Measurements from ENCODE around the gene GALNT10.

The GALNT10 gene

DNA sequence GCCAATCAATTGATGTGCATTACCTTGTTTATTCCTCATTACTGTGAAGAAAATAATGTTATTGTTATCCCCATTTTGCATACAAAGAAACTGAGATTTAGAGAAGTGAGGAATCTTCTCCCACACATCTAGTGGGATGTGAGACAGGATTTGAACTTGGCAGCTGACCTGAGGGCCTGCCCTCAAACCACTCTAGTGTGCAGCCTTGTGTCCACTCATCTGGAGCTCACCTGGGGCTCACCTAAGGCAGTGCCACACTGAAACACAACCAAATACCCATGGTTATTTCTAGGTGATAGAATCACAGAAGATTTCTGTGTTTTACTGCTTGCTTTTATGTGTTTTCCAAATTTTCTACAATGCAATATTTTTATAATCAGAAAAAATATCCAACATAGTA is 160.6 kb downstream of the GALNT10 start:
- Histone ChIP-seq H3K27ac (ENCODE audit: low read depth, low read length) (no peak overlapping the region), H2AFZ (ENCODE audit: insufficient read depth, low read length, poor library complexity) (no peak overlapping the region), H3K79me1 (ENCODE audit: low read length) (peaks cover under 1% of the 10 kb centered on the region), H4K8ac (ENCODE audit: low read depth, low read length) (no peak overlapping the region), H3K4me3 (ENCODE audit: low read depth, low read length) (no peak overlapping the region), H3K9ac (ENCODE audit: low read length) (no peak overlapping the region), H3K14ac (ENCODE audit: low read length) (no peak overlapping the region), H2BK5ac (ENCODE audit: low read depth, low read length, poor library complexity) (no peak overlapping the region), H3K79me2 (ENCODE audit: control insufficient read depth, insufficient read depth, low read length, poor library complexity) (no peaks in the 10 kb centered on the region), H3K4me1 (ENCODE audit: control insufficient read depth in 1 of 2, insufficient read depth in 2 of 2, low read length in 2 of 2) (peaks cover 11 to 18% of the 10 kb centered on the region in 2 experiments), H2BK12ac (ENCODE audit: low read length) (no peak overlapping the region), H2BK120ac (ENCODE audit: insufficient read depth, low read length, poor library complexity) (no peak overlapping the region), H3K4me2 (ENCODE audit: low read length) (no peak overlapping the region), H3K4ac (ENCODE audit: low read depth, low read length) (no peak overlapping the region), H3K9me3 (ENCODE audit: insufficient read depth, low read depth, low read length) (no peaks in the 10 kb centered on the region), H4K12ac (ENCODE audit: low read depth, low read length) (no peak overlapping the region), H3K18ac (ENCODE audit: low read length) (no peak overlapping the region), H4K91ac (ENCODE audit: low read depth, low read length) (no peak overlapping the region), H2AK5ac (ENCODE audit: low read length) (no peak overlapping the region), H3K23ac (ENCODE audit: low read length) (no peak overlapping the region), H3K36me3 (ENCODE audit: control insufficient read depth in 1 of 2, insufficient read depth in 2 of 2, low read length in 2 of 2) (no peaks in the 10 kb centered on the region), H3K27me3 (ENCODE audit: insufficient read depth, low read length) (no peaks in the 10 kb centered on the region)
- DNase-seq: no peak

DNA sequence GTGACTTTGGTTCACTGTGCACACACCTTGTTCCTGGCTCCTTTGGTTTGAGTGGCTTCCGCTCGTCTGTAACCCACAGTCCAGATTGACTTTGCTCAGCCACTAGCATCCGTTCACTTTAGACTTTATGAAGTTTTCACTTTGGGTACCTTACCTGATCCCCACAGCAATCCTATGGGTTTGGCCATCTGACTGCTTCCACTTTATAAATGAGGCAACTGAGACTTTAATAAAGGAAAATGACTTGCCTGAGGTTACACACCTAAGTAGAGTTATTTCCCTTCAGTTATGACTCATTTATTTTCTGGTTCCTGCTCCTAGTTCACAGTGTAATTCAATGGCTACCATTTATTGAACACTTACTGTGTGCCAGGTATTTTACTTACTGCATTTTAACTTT is 161.0 kb downstream of the GALNT10 start:
- peaks cover 3% of the 10 kb centered on the region for H3K79me1 ChIP-seq (ENCODE audit: low read length)
- H3K27ac ChIP-seq (ENCODE audit: low read depth, low read length): no peak overlapping the region
- H3K18ac ChIP-seq (ENCODE audit: low read length): no peak overlapping the region
- H2BK120ac ChIP-seq (ENCODE audit: insufficient read depth, low read length, poor library complexity): no peak overlapping the region
- no peaks in the 10 kb centered on the region for H3K79me2 ChIP-seq (ENCODE audit: control insufficient read depth, insufficient read depth, low read length, poor library complexity)
- H2AFZ ChIP-seq (ENCODE audit: insufficient read depth, low read length, poor library complexity): no peak overlapping the region
- DNase-seq: no peak
- H3K4me2 ChIP-seq (ENCODE audit: low read length): no peak overlapping the region
- H3K36me3 ChIP-seq (ENCODE audit: control insufficient read depth in 1 of 2, insufficient read depth in 2 of 2, low read length in 2 of 2): no peaks in the 10 kb centered on the region
- H3K9ac ChIP-seq (ENCODE audit: low read length): no peak overlapping the region
- H3K4me1 ChIP-seq (ENCODE audit: control insufficient read depth in 1 of 2, insufficient read depth in 2 of 2, low read length in 2 of 2): peaks cover 12 to 20% of the 10 kb centered on the region in 2 experiments
- no peak overlapping the region for H2BK12ac ChIP-seq (ENCODE audit: low read length)
- no peak overlapping the region for H4K8ac ChIP-seq (ENCODE audit: low read depth, low read length)
- H4K12ac ChIP-seq (ENCODE audit: low read depth, low read length): no peak overlapping the region
- no peak overlapping the region for H3K4me3 ChIP-seq (ENCODE audit: low read depth, low read length)
- H3K9me3 ChIP-seq (ENCODE audit: insufficient read depth, low read depth, low read length): no peaks in the 10 kb centered on the region
- H3K4ac ChIP-seq (ENCODE audit: low read depth, low read length): no peak overlapping the region
- H3K14ac ChIP-seq (ENCODE audit: low read length): no peak overlapping the region
- WGBS (ENCODE audit: extremely low coverage, insufficient coverage, insufficient read length): no CpG with 5 or more reads among the region's 3 CpGs
- H3K23ac ChIP-seq (ENCODE audit: low read length): no peak overlapping the region
- no peaks in the 10 kb centered on the region for H3K27me3 ChIP-seq (ENCODE audit: insufficient read depth, low read length)
- H2BK5ac ChIP-seq (ENCODE audit: low read depth, low read length, poor library complexity): no peak overlapping the region
- H4K91ac ChIP-seq (ENCODE audit: low read depth, low read length): no peak overlapping the region
- no peak overlapping the region for H2AK5ac ChIP-seq (ENCODE audit: low read length)

DNA sequence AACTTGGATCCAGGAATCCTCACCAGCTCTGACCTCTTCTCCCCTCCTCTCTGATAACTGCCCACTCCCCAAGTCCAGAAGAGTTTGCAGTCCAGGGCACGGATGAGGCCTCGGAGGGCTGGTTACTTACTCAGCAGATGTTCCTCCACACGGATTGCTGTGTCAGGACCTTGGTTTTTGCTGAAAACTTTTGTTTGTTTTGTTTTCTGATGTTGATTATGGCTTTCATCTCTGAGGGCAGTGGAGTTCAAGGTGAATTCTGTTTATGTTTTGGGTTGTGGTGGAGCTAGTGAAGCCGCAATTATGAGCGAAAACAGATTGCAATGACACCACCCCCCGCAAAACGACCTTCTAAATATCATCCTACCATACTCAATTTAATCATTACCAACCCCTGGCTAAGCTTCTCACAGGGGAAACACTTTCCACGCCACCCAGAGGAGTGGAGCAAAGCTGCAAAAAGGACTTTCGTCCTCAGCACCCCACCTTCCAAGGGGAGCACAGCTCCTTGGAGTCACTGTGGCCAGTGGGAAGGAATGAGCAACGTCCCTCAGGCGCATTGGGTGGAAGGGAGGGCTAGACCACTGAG is 162.5 kb downstream of the GALNT10 start:
- Histone ChIP-seq H2AFZ (ENCODE audit: insufficient read depth, low read length, poor library complexity) (no peak overlapping the region), H3K4me1 (ENCODE audit: control insufficient read depth in 1 of 2, insufficient read depth in 2 of 2, low read length in 2 of 2) (peaks cover 17 to 25% of the 10 kb centered on the region in 2 experiments), H3K4me2 (ENCODE audit: low read length) (no peak overlapping the region), H3K27ac (ENCODE audit: low read depth, low read length) (no peak overlapping the region), H4K12ac (ENCODE audit: low read depth, low read length) (no peak overlapping the region), H3K23ac (ENCODE audit: low read length) (no peak overlapping the region), H4K8ac (ENCODE audit: low read depth, low read length) (no peak overlapping the region), H3K14ac (ENCODE audit: low read length) (no peak overlapping the region), H2BK5ac (ENCODE audit: low read depth, low read length, poor library complexity) (no peak overlapping the region), H3K79me2 (ENCODE audit: control insufficient read depth, insufficient read depth, low read length, poor library complexity) (peaks cover 2% of the 10 kb centered on the region), H3K18ac (ENCODE audit: low read length) (no peak overlapping the region), H3K9ac (ENCODE audit: low read length) (no peak overlapping the region), H3K4me3 (ENCODE audit: low read depth, low read length) (no peak overlapping the region), H2AK5ac (ENCODE audit: low read length) (no peak overlapping the region), H3K36me3 (ENCODE audit: control insufficient read depth in 1 of 2, insufficient read depth in 2 of 2, low read length in 2 of 2) (peaks cover 0 to 2% of the 10 kb centered on the region in 2 experiments), H3K79me1 (ENCODE audit: low read length) (peaks cover 10% of the 10 kb centered on the region), H2BK12ac (ENCODE audit: low read length) (no peak overlapping the region), H3K4ac (ENCODE audit: low read depth, low read length) (no peak overlapping the region), H2BK120ac (ENCODE audit: insufficient read depth, low read length, poor library complexity) (no peak overlapping the region), H4K91ac (ENCODE audit: low read depth, low read length) (no peak overlapping the region), H3K9me3 (ENCODE audit: insufficient read depth, low read depth, low read length) (no peaks in the 10 kb centered on the region), H3K27me3 (ENCODE audit: insufficient read depth, low read length) (no peaks in the 10 kb centered on the region)
- no peak for DNase-seq
- no CpG with 5 or more reads among the region's 11 CpGs for WGBS (ENCODE audit: extremely low coverage, insufficient coverage, insufficient read length)

DNA sequence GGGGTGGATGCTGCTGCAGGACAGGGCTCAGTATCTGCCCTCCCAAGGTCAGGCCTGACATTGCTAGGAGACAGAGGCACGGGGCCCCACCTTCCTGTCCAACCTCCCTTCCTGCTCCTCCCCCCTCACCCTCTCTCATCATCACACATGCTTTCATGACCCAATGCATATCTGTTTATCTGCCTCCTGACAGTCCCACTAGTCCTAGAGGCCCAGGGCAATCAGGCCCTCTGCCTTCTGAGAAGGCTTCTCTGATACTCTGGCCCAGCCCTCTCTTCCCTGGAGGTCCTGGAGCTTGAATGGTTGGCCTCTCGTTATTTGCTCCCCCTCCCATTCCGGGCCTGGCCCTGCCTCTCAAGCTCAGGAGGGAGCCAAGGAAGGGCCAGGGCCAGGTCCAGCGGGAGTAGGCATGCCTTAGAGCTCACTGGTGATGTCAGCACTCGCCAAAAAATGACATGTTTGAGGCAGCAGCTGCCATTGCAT is 164.6 kb downstream of the GALNT10 start:
- no peak overlapping the region for H4K8ac ChIP-seq (ENCODE audit: low read depth, low read length)
- H3K18ac ChIP-seq (ENCODE audit: low read length): no peak overlapping the region
- no peak overlapping the region for H3K9ac ChIP-seq (ENCODE audit: low read length)
- no peak overlapping the region for H2BK120ac ChIP-seq (ENCODE audit: insufficient read depth, low read length, poor library complexity)
- H4K91ac ChIP-seq (ENCODE audit: low read depth, low read length): no peak overlapping the region
- peaks cover 0 to 2% of the 10 kb centered on the region in 2 experiments for H3K36me3 ChIP-seq (ENCODE audit: control insufficient read depth in 1 of 2, insufficient read depth in 2 of 2, low read length in 2 of 2)
- no peak overlapping the region for H3K14ac ChIP-seq (ENCODE audit: low read length)
- H3K4ac ChIP-seq (ENCODE audit: low read depth, low read length): no peak overlapping the region
- no peaks in the 10 kb centered on the region for H3K27me3 ChIP-seq (ENCODE audit: insufficient read depth, low read length)
- H3K79me2 ChIP-seq (ENCODE audit: control insufficient read depth, insufficient read depth, low read length, poor library complexity): peaks cover 5% of the 10 kb centered on the region
- H3K9me3 ChIP-seq (ENCODE audit: insufficient read depth, low read depth, low read length): no peaks in the 10 kb centered on the region
- H2AK5ac ChIP-seq (ENCODE audit: low read length): no peak overlapping the region
- H3K4me2 ChIP-seq (ENCODE audit: low read length): no peak overlapping the region
- no peak for DNase-seq
- H2AFZ ChIP-seq (ENCODE audit: insufficient read depth, low read length, poor library complexity): no peak overlapping the region
- H3K27ac ChIP-seq (ENCODE audit: low read depth, low read length): no peak overlapping the region
- WGBS (ENCODE audit: extremely low coverage, insufficient coverage, insufficient read length): no CpG with 5 or more reads among the region's 5 CpGs
- peaks cover 17% of the 10 kb centered on the region for H3K79me1 ChIP-seq (ENCODE audit: low read length)
- no peak overlapping the region for H2BK5ac ChIP-seq (ENCODE audit: low read depth, low read length, poor library complexity)
- no peak overlapping the region for H2BK12ac ChIP-seq (ENCODE audit: low read length)
- peaks cover 22 to 32% of the 10 kb centered on the region in 2 experiments for H3K4me1 ChIP-seq (ENCODE audit: control insufficient read depth in 1 of 2, insufficient read depth in 2 of 2, low read length in 2 of 2)
- H3K23ac ChIP-seq (ENCODE audit: low read length): no peak overlapping the region
- no peak overlapping the region for H3K4me3 ChIP-seq (ENCODE audit: low read depth, low read length)
- H4K12ac ChIP-seq (ENCODE audit: low read depth, low read length): no peak overlapping the region
